Measurements from ENCODE around the gene MAGEB16.

DNA sequence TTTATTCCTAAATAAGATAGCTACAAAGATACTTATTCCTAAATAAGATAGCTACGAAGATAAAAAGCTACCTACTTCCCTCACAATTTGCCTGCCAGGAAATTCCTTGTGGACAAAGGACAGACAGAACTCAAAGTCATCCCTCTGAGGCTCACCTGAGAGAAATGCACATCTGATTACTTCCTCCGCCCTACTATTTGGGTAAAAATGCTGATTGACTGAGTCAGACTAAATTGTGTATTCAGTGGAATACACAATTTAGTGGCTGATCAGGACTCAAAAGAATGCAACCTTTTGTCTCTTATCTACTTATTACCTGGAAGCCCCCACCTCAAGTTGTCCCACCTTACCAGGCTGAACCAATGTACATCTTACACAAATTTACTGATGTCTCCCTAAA is 10.3 kb upstream of the MAGEB16 start:
- TF ChIP-seq, protein P1, sequence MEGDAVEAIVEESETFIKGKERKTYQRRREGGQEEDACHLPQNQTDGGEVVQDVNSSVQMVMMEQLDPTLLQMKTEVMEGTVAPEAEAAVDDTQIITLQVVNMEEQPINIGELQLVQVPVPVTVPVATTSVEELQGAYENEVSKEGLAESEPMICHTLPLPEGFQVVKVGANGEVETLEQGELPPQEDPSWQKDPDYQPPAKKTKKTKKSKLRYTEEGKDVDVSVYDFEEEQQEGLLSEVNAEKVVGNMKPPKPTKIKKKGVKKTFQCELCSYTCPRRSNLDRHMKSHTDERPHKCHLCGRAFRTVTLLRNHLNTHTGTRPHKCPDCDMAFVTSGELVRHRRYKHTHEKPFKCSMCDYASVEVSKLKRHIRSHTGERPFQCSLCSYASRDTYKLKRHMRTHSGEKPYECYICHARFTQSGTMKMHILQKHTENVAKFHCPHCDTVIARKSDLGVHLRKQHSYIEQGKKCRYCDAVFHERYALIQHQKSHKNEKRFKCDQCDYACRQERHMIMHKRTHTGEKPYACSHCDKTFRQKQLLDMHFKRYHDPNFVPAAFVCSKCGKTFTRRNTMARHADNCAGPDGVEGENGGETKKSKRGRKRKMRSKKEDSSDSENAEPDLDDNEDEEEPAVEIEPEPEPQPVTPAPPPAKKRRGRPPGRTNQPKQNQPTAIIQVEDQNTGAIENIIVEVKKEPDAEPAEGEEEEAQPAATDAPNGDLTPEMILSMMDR (IDR thresholded peaks at IDR 0.05 in 4 of 5, conservative IDR thresholded peaks at IDR 0.05 in 1 of 5) = no peak
- no peak for TF ChIP-seq POLR2A (IDR thresholded peaks at IDR 0.05)
